Lung (tissue), 12 donors: ENCODE measurements around the gene ITPK1. TPM values are rescaled to one million over a fixed set of nuclear protein-coding genes. Genes with fewer than 3 reads are reported as not detected.
"Not testable (repeated sequence)": the region's sequence is repeated elsewhere in the genome, so short reads cannot be mapped to it uniquely, and the experiment has no call there.

Source experiments
- ATAC-seq: fragments of 200-7000 bp; cut with Tn5 transposase; one replicate; pipeline ENCODE4 v1.9.1; 2020; ENCODE audit warnings: moderate number of reproducible peaks; ENCODE audit not compliant: insufficient read depth, low FRiP score
- DNase-seq, 3 donors: peaks; one replicate each; pipeline ENCODE4 v3.0.0-alpha.2; 2013 to 2017
- H3K27ac ChIP-seq, 2 donors: one replicate each; pipeline ENCODE4 v1.5.1; 2013; ENCODE audit warnings: mild to moderate bottlenecking in 2 of 2, moderate library complexity in 2 of 2, control low read depth in 1 of 2, inconsistent platforms in 1 of 2, low read depth in 1 of 2, low read length in 1 of 2
- H3K27me3 ChIP-seq, 3 donors: one replicate each; pipeline ENCODE4 v1.5.1; 2013; ENCODE audit warnings: low read length in 2 of 3; ENCODE audit not compliant: control insufficient read depth in 3 of 3, insufficient read depth in 3 of 3
- H3K36me3 ChIP-seq, 4 donors: one replicate each; pipeline ENCODE4 v1.5.1; 2013; ENCODE audit warnings: low read length in 4 of 4, mild to moderate bottlenecking in 1 of 4, moderate library complexity in 1 of 4; ENCODE audit not compliant: control insufficient read depth in 4 of 4, insufficient read depth in 4 of 4
- H3K4me1 ChIP-seq, 5 donors: one replicate each; pipeline ENCODE4 v1.5.1; 2013; ENCODE audit warnings: low read length in 5 of 5, mild to moderate bottlenecking in 2 of 5, moderate library complexity in 1 of 5; ENCODE audit not compliant: control insufficient read depth in 5 of 5, insufficient read depth in 5 of 5
- H3K4me3 ChIP-seq: one replicate; pipeline ENCODE4 v1.5.1; 2013; ENCODE audit warnings: mild to moderate bottlenecking, control low read depth, moderate library complexity
- H3K9ac ChIP-seq, 2 donors: one replicate each; pipeline ENCODE4 v1.5.1; 2013; ENCODE audit warnings: low read length in 2 of 2, control low read depth in 1 of 2; ENCODE audit not compliant: insufficient read depth in 1 of 2
- H3K9me3 ChIP-seq, 4 donors: one replicate each; pipeline ENCODE4 v1.5.1; 2013; ENCODE audit warnings: low read length in 3 of 4, mild to moderate bottlenecking in 1 of 4, moderate library complexity in 1 of 4; ENCODE audit not compliant: control insufficient read depth in 4 of 4, insufficient read depth in 3 of 4
- CTCF ChIP-seq: IDR thresholded peaks from 2 replicates; pipeline ENCODE4 v1.5.1; 2012; ENCODE audit warnings: mild to moderate bottlenecking; ENCODE audit errors: control extremely low read depth, extremely low read depth
- WGBS, 2 donors: extraction: QIAGEN DNeasy Blood & Tissue Kit; methylation state at CpG; one replicate each; pipeline ENCODE4 v1.1.7; 2013; 5-methylcytosine and 5-hydroxymethylcytosine counted together
- polyA plus RNA-seq, 2 donors: library from polyadenylated mRNA; stranded (reverse); fragments of 200-250 nt; gene quantifications; one replicate each; pipeline ENCODE4 v1.2.1, GENCODE V29; 2013
- total RNA-seq, 2 donors: library from RNA; depleted of rRNA in 1 of 2; stranded (reverse); fragments of >200 nt in 1 of 2; gene quantifications; one replicate each; pipeline ENCODE4 v1.2.1, GENCODE V29; 2014 to 2021
- donor health status: control.
- donor health status: control.
- donor health status: Bipolar disorder and iron deficiency.
- donor health status: healthy.
- donor health status: DM: yes; HTN: yes; CAD: no.

Gene ITPK1
- total and polyA plus RNA-seq, 4 donors, result 17.5 to 99.4 (median 45.3) TPM

GRCh38 chr14:93064411-93065271 is 51.1 kb downstream of the ITPK1 start:
- H3K27ac ChIP-seq, result no peak overlapping the region
- H3K9me3 ChIP-seq, result peaks cover 0 to 4% (median 0%) of the 10 kb centered on the region in 4 donors
- DNase-seq (no peak), ATAC-seq (no peak)
- no peak overlapping the region for H3K4me3 ChIP-seq
- H3K36me3 ChIP-seq, result peaks cover 0 to 2% (median 0%) of the 10 kb centered on the region in 4 donors
- 81 to 86% methylated on average over 10 of the region's 10 CpGs for WGBS, 2 donors
- H3K4me1 ChIP-seq, result peaks cover 0 to 10% (median 7%) of the 10 kb centered on the region in 5 donors
- no peak overlapping the region for H3K9ac ChIP-seq
- TF ChIP-seq CTCF, result no peak
- no peaks in the 10 kb centered on the region for H3K27me3 ChIP-seq

- ATAC-seq (no peak), DNase-seq (no peak)
- Histone ChIP-seq H3K9ac (no peak overlapping the region), H3K27me3 (no peaks in the 10 kb centered on the region), H3K4me3 (no peak overlapping the region), H3K27ac (peak overlapping the region in 1 of 2 donors; percentile 44), H3K36me3 (peaks cover 0 to 2% (median 0%) of the 10 kb centered on the region in 4 donors), H3K4me1 (peaks cover 0 to 10% (median 7%) of the 10 kb centered on the region in 5 donors), H3K9me3 (peaks cover 0 to 4% (median 0%) of the 10 kb centered on the region in 4 donors)
- TF ChIP-seq CTCF, result no peak
- WGBS, 2 donors, result 94 to 96% methylated on average over 5 of the region's 5 CpGs
Measured at GRCh38 chr14:93063393-93063792, 52.3 kb downstream of the ITPK1 start.

GRCh38 chr14:93062890-93063289 is 52.8 kb downstream of the ITPK1 start:
- no peak overlapping the region for H3K4me3 ChIP-seq
- ATAC-seq (no peak), DNase-seq (no peak)
- H3K9me3 ChIP-seq, result peaks cover 0 to 4% (median 0%) of the 10 kb centered on the region in 4 donors
- WGBS, 2 donors, result 92 to 94% methylated on average over 10 of the region's 10 CpGs
- H3K27ac ChIP-seq, result no peak overlapping the region
- H3K4me1 ChIP-seq, result peaks cover 0 to 10% (median 7%) of the 10 kb centered on the region in 5 donors
- H3K9ac ChIP-seq, result no peak overlapping the region
- H3K27me3 ChIP-seq, result no peaks in the 10 kb centered on the region
- peaks cover 0 to 2% (median 0%) of the 10 kb centered on the region in 4 donors for H3K36me3 ChIP-seq
- TF ChIP-seq CTCF, result no peak

- H3K9me3 ChIP-seq, H3K36me3 ChIP-seq, H3K27me3 ChIP-seq, H3K9ac ChIP-seq, ATAC-seq, H3K27ac ChIP-seq, DNase-seq, H3K4me3 ChIP-seq: not testable (repeated sequence)
- 85 to 87% methylated on average over 12 of the region's 12 CpGs for WGBS, 2 donors
- peaks cover 1 to 10% (median 7%) of the 10 kb centered on the region in 5 donors for H3K4me1 ChIP-seq
Measured at GRCh38 chr14:93062013-93062412, 53.7 kb downstream of the ITPK1 start.
